ENCODE measurements around the gene SLC6A17.

The SLC6A17 gene

GRCh38 chr1:110118636-110119396 is 31.5 kb upstream of the SLC6A17 start:
- Histone ChIP-seq H3K4me1 (ENCODE audit: insufficient read depth, low read length) (no peaks in the 10 kb centered on the region), H3K9ac (ENCODE audit: low read depth, low read length) (no peak overlapping the region), H3K9me3 (ENCODE audit: insufficient read depth, low read depth, low read length) (peaks cover 4% of the 10 kb centered on the region; the same call in 1 of the 2 replicates), H3K36me3 (ENCODE audit: insufficient read depth, low read depth, low read length) (no peaks in the 10 kb centered on the region), H3K4me3 (ENCODE audit: low read length) (no peak overlapping the region), H3K27ac (ENCODE audit: low read length) (no peak overlapping the region), H3K27me3 (ENCODE audit: insufficient read depth, low read length) (peaks cover 4% of the 10 kb centered on the region; the same call in 1 of the 2 replicates)

GRCh38 chr1:110119843-110120242 is 30.5 kb upstream of the SLC6A17 start:
- H3K9me3 ChIP-seq (ENCODE audit: insufficient read depth, low read depth, low read length), result peaks cover 4% of the 10 kb centered on the region; the same call in 1 of the 2 replicates
- H3K9ac ChIP-seq (ENCODE audit: low read depth, low read length), result no peak overlapping the region
- H3K36me3 ChIP-seq (ENCODE audit: insufficient read depth, low read depth, low read length), result no peaks in the 10 kb centered on the region
- no peak overlapping the region for H3K27ac ChIP-seq (ENCODE audit: low read length)
- no peaks in the 10 kb centered on the region for H3K4me1 ChIP-seq (ENCODE audit: insufficient read depth, low read length)
- H3K27me3 ChIP-seq (ENCODE audit: insufficient read depth, low read length), result peaks cover 4% of the 10 kb centered on the region; the same call in 1 of the 2 replicates
- no peak overlapping the region for H3K4me3 ChIP-seq (ENCODE audit: low read length)

DNA sequence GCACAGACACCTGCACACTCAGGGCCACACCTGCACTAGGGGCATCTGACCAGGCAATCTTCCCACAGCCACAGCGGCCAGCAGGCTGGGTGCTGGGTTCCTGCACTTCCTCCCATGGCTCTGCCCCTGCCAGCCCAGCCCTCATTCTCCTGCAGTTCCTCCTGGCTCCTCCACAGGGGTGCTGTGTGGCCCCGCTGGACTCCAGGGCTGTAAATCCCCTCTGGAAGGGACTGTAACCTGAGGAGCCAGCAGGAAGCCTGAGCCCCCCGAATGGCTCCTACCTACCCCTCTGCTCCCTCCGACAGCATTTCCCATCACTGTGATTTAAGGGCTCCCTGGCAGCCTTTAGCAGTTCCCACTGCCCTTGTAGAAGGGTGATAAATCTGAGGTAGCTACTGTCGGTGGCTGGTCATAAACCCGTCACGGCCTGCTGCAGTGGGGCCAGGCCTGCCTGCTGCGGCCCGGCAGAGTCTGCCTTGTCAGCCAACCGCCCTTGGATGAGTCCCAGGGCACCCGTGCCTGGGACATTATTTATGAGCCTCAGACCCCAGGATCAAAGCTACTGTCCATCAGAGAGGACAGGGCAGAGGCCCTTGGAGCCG is 29.2 kb upstream of the SLC6A17 start:
- H3K4me3 ChIP-seq (ENCODE audit: low read length), result no peak overlapping the region
- H3K9ac ChIP-seq (ENCODE audit: low read depth, low read length), result no peak overlapping the region
- no peaks in the 10 kb centered on the region; the same call in 1 of the 2 replicates for H3K27me3 ChIP-seq (ENCODE audit: insufficient read depth, low read length)
- H3K9me3 ChIP-seq (ENCODE audit: insufficient read depth, low read depth, low read length), result peaks cover 4% of the 10 kb centered on the region; the same call in 1 of the 2 replicates
- no peaks in the 10 kb centered on the region for H3K4me1 ChIP-seq (ENCODE audit: insufficient read depth, low read length)
- H3K27ac ChIP-seq (ENCODE audit: low read length), result no peak overlapping the region
- no peaks in the 10 kb centered on the region for H3K36me3 ChIP-seq (ENCODE audit: insufficient read depth, low read depth, low read length)

DNA sequence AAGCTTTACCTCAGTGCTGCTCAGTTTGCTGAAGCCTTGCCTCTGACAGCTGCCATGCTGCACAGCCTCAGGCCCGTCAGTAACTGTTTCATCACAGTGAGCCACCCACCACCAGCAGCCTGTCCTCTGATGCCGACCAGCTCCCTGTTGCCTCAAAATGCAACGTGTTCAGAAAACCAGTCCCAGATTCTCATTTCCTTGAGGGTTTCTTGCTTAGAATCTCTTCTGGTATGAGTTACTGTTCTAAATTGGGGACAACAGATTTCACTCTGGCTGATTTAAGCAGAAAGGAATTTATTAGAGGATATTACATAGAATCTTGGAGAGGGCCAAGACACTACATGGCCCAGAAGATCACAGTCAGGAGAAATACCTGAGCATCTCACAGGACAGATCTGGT is 27.1 kb upstream of the SLC6A17 start:
- Histone ChIP-seq H3K4me1 (ENCODE audit: insufficient read depth, low read length) (no peaks in the 10 kb centered on the region), H3K9me3 (ENCODE audit: insufficient read depth, low read depth, low read length) (peaks cover 4% of the 10 kb centered on the region; the same call in 1 of the 2 replicates), H3K27ac (ENCODE audit: low read length) (no peak overlapping the region), H3K27me3 (ENCODE audit: insufficient read depth, low read length) (peaks cover 2% of the 10 kb centered on the region), H3K4me3 (ENCODE audit: low read length) (no peak overlapping the region), H3K36me3 (ENCODE audit: insufficient read depth, low read depth, low read length) (no peaks in the 10 kb centered on the region), H3K9ac (ENCODE audit: low read depth, low read length) (no peak overlapping the region)

- Histone ChIP-seq H3K27ac (ENCODE audit: low read length) (no peak overlapping the region), H3K9me3 (ENCODE audit: insufficient read depth, low read depth, low read length) (peaks cover 4% of the 10 kb centered on the region; the same call in 1 of the 2 replicates), H3K36me3 (ENCODE audit: insufficient read depth, low read depth, low read length) (no peaks in the 10 kb centered on the region), H3K4me1 (ENCODE audit: insufficient read depth, low read length) (no peaks in the 10 kb centered on the region; the same call in 1 of the 2 replicates), H3K27me3 (ENCODE audit: insufficient read depth, low read length) (peaks cover 28% of the 10 kb centered on the region), H3K9ac (ENCODE audit: low read depth, low read length) (no peak overlapping the region), H3K4me3 (ENCODE audit: low read length) (no peak overlapping the region)
These were observed 24.5 kb upstream of the SLC6A17 start for GRCh38 chr1:110125810-110126209.

DNA sequence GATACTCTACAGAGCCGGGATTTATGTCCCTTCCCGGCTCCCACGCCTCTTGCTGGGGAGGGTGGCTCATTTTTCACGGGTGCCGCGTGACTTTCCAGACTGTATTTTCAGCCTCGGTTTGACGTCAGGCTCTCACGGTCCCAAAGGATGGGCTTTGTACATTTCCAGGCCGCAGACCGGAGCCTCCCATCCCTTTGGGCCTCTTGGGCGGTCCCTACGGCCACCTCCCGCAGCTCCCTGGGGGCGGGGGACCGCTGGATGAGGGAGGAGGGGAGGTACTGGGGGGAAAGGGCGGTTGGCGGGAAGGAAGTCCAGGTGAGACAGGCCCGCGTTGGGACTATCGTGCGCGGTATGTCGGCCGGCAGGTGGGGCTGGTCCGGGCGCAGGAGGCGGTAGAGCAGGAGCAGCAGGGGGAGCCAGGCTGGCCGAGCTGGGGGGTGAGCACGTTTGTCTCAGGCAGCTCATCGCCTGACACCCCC is 20.1 kb upstream of the SLC6A17 start:
- no peak overlapping the region for H3K9ac ChIP-seq (ENCODE audit: low read depth, low read length)
- H3K9me3 ChIP-seq (ENCODE audit: insufficient read depth, low read depth, low read length), result no peaks in the 10 kb centered on the region
- no peaks in the 10 kb centered on the region; the same call in 1 of the 2 replicates for H3K4me1 ChIP-seq (ENCODE audit: insufficient read depth, low read length)
- peak overlapping the region; percentile 37; the same call in 1 of the 2 replicates for H3K4me3 ChIP-seq (ENCODE audit: low read length)
- no peaks in the 10 kb centered on the region for H3K36me3 ChIP-seq (ENCODE audit: insufficient read depth, low read depth, low read length)
- no peak overlapping the region for H3K27ac ChIP-seq (ENCODE audit: low read length)
- peaks cover 38% of the 10 kb centered on the region for H3K27me3 ChIP-seq (ENCODE audit: insufficient read depth, low read length)

- Histone ChIP-seq H3K4me3 (ENCODE audit: low read length) (peak overlapping the region; percentile 37; the same call in 1 of the 2 replicates), H3K27ac (ENCODE audit: low read length) (no peak overlapping the region), H3K9me3 (ENCODE audit: insufficient read depth, low read depth, low read length) (no peaks in the 10 kb centered on the region), H3K36me3 (ENCODE audit: insufficient read depth, low read depth, low read length) (no peaks in the 10 kb centered on the region), H3K9ac (ENCODE audit: low read depth, low read length) (no peak overlapping the region), H3K4me1 (ENCODE audit: insufficient read depth, low read length) (no peaks in the 10 kb centered on the region; the same call in 1 of the 2 replicates), H3K27me3 (ENCODE audit: insufficient read depth, low read length) (peaks cover 38% of the 10 kb centered on the region)
These were observed 19.3 kb upstream of the SLC6A17 start for GRCh38 chr1:110130989-110131388.

GRCh38 chr1:110132682-110133081 is 17.6 kb upstream of the SLC6A17 start:
- H3K9me3 ChIP-seq (ENCODE audit: insufficient read depth, low read depth, low read length), result no peaks in the 10 kb centered on the region
- H3K27ac ChIP-seq (ENCODE audit: low read length), result no peak overlapping the region
- H3K36me3 ChIP-seq (ENCODE audit: insufficient read depth, low read depth, low read length), result no peaks in the 10 kb centered on the region
- H3K4me3 ChIP-seq (ENCODE audit: low read length), result no peak overlapping the region
- peaks cover 4% of the 10 kb centered on the region; the same call in 1 of the 2 replicates for H3K4me1 ChIP-seq (ENCODE audit: insufficient read depth, low read length)
- H3K27me3 ChIP-seq (ENCODE audit: insufficient read depth, low read length), result peaks cover 38% of the 10 kb centered on the region
- no peak overlapping the region for H3K9ac ChIP-seq (ENCODE audit: low read depth, low read length)

- Histone ChIP-seq H3K9ac (ENCODE audit: low read depth, low read length) (no peak overlapping the region), H3K9me3 (ENCODE audit: insufficient read depth, low read depth, low read length) (no peaks in the 10 kb centered on the region), H3K4me3 (ENCODE audit: low read length) (no peak overlapping the region), H3K27ac (ENCODE audit: low read length) (no peak overlapping the region), H3K27me3 (ENCODE audit: insufficient read depth, low read length) (peaks cover 34% of the 10 kb centered on the region), H3K4me1 (ENCODE audit: insufficient read depth, low read length) (peaks cover 4% of the 10 kb centered on the region; the same call in 1 of the 2 replicates), H3K36me3 (ENCODE audit: insufficient read depth, low read depth, low read length) (no peaks in the 10 kb centered on the region)
These were observed 16.9 kb upstream of the SLC6A17 start for GRCh38 chr1:110133436-110133835.

- Histone ChIP-seq H3K9me3 (ENCODE audit: insufficient read depth, low read depth, low read length) (no peaks in the 10 kb centered on the region), H3K36me3 (ENCODE audit: insufficient read depth, low read depth, low read length) (no peaks in the 10 kb centered on the region), H3K27ac (ENCODE audit: low read length) (no peak overlapping the region), H3K4me1 (ENCODE audit: insufficient read depth, low read length) (peaks cover 4% of the 10 kb centered on the region; the same call in 1 of the 2 replicates), H3K4me3 (ENCODE audit: low read length) (no peak overlapping the region), H3K9ac (ENCODE audit: low read depth, low read length) (no peak overlapping the region), H3K27me3 (ENCODE audit: insufficient read depth, low read length) (peaks cover 27% of the 10 kb centered on the region)
These were observed 16.2 kb upstream of the SLC6A17 start for GRCh38 chr1:110134050-110134595.

DNA sequence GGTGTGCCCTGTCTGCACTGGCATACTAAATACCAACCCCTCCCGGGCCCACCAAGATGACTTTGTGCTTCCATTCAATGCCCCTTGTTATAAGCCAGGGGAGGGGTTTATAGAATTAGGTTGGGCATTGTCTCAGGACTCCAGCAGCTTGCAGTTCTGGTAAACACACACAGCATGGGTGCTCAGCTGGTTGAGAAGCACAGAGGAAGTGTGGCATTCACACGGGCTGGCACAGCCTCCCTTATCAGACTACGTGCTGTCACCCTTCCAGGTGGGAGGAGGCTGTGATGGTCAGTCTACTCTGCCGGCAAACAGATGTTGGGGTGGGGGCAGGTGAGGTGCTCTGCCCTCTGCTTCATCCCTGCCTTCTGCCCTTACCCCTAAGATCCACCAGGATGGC is 15.0 kb upstream of the SLC6A17 start:
- H3K27me3 ChIP-seq (ENCODE audit: insufficient read depth, low read length), result peaks cover 16% of the 10 kb centered on the region

More for the DNA sequence above, 15.0 kb upstream of the SLC6A17 start:
- H3K36me3 ChIP-seq (ENCODE audit: insufficient read depth, low read depth, low read length), result no peaks in the 10 kb centered on the region
- H3K27ac ChIP-seq (ENCODE audit: low read length), result no peak overlapping the region
- H3K4me3 ChIP-seq (ENCODE audit: low read length), result no peak overlapping the region
- no peak overlapping the region for H3K9ac ChIP-seq (ENCODE audit: low read depth, low read length)
- H3K9me3 ChIP-seq (ENCODE audit: insufficient read depth, low read depth, low read length), result no peaks in the 10 kb centered on the region
- peaks cover 4% of the 10 kb centered on the region; the same call in 1 of the 2 replicates for H3K4me1 ChIP-seq (ENCODE audit: insufficient read depth, low read length)
